Uterus (tissue), 2 donors: ENCODE results near the gene TXLNG.

Experiments
- POLR2A ChIP-seq, 2 donors: fragments of 450-650 bp; IDR thresholded peaks; one replicate each; pipeline ENCODE4 v1.6.1; 2016; ENCODE audit warnings: antibody characterized with exemption in 2 of 2, mild to moderate bottlenecking in 1 of 2, moderate library complexity in 1 of 2
- TF ChIP-seq, protein P1 (sequence below), 4 experiments: fragments of 200-600 bp in 2 of 4; fragments of 450-650 bp in 2 of 4; sonication (generic) in 2 of 4; IDR thresholded peaks; one replicate each; pipeline ENCODE4 v1.5.1; 2016 to 2019; ENCODE audit warnings: antibody characterized with exemption in 4 of 4, mild to moderate bottlenecking in 2 of 4, moderate library complexity in 1 of 4

DNA sequence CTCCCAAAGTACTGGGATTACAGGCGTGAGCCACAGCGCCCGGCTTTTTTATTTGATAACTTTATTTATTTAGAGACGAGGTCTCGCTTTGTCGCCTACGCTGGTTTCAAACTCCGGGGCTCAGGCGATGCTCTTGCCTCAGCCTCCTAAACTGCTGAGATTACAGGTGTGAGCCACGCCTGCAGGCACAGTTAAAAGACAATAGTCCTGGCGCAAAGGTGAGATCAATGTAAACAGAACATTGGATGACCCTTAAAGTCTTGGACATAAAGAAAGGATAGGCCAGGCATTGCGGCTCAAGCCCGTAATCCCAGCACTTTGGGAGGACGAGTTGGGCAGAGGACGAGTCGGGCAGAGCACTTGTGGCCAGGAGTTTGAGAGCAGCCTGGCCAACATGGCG is 2.8 kb upstream of the TXLNG start:
- TF ChIP-seq, protein P1, sequence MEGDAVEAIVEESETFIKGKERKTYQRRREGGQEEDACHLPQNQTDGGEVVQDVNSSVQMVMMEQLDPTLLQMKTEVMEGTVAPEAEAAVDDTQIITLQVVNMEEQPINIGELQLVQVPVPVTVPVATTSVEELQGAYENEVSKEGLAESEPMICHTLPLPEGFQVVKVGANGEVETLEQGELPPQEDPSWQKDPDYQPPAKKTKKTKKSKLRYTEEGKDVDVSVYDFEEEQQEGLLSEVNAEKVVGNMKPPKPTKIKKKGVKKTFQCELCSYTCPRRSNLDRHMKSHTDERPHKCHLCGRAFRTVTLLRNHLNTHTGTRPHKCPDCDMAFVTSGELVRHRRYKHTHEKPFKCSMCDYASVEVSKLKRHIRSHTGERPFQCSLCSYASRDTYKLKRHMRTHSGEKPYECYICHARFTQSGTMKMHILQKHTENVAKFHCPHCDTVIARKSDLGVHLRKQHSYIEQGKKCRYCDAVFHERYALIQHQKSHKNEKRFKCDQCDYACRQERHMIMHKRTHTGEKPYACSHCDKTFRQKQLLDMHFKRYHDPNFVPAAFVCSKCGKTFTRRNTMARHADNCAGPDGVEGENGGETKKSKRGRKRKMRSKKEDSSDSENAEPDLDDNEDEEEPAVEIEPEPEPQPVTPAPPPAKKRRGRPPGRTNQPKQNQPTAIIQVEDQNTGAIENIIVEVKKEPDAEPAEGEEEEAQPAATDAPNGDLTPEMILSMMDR (IDR thresholded peaks at IDR 0.05): no peak
- no peak for TF ChIP-seq POLR2A (IDR thresholded peaks at IDR 0.05)
